Stimulated activated CD4-positive, alpha-beta T cell treated with anti-CD3 and anti-CD28 coated beads, Interleukin-4, amount 100 ng/mL, for 48 hours (primary cell): Measurements from ENCODE around the gene CTNND1.
"Not testable (repeated sequence)": the region's sequence is repeated elsewhere in the genome, so short reads cannot be mapped to it uniquely, and the experiment has no call there.

ENCODE experiments used
- DNase-seq, 2 donors: peaks; one replicate each; pipeline ENCODE4 v3.0.0-alpha.2; 2020; ENCODE audit warnings: low read depth in 2 of 2

Gene CTNND1

DNA sequence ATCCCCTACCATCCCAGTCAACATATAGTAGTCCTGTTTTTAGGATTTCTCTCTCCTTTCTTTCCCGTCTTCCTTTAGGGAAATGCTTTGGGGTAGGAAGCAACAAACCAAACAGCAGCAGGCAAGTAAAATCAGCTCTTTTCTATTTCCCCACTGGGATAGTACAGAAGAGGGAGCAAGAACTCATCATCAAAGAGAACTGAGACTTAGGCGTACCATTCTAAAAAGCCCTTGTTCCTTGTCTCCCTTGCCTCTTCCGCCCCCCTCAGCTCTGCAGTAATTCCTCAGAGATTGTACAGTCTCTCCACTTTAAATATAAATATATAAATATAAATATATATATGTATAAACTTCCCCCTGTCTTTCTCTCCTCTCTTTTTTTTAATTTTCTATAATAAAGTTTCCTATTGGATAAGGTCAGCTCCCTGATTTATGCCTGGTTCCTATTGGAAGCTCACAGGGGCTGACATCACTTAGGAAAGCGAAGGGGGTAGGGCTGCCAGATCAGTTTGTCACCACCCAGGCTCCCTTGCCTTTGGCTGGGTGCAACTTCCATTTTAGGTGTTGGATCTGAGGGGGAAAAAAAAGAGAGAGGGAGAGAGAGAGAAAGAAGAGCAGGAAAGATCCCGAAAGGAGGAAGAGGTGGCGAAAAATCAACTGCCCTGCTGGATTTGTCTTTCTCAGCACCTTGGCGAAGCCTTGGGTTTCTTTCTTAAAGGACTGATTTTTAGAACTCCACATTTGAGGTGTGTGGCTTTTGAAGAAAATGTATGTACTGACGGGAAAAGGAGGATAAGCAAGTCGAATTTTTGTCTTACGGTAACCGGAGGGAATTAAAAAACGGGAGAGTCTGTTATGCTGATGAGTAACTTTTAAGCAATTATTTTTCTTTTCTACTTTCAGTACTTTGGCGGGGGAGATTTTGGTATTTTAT is at the start of gene CTNND1:
Gene CTNND1 (plus strand): TSS at position 502 of the 934 bp plus-strand sequence. CDS start 29,677 bp downstream, outside the sequence.
- no peak for DNase-seq

DNA sequence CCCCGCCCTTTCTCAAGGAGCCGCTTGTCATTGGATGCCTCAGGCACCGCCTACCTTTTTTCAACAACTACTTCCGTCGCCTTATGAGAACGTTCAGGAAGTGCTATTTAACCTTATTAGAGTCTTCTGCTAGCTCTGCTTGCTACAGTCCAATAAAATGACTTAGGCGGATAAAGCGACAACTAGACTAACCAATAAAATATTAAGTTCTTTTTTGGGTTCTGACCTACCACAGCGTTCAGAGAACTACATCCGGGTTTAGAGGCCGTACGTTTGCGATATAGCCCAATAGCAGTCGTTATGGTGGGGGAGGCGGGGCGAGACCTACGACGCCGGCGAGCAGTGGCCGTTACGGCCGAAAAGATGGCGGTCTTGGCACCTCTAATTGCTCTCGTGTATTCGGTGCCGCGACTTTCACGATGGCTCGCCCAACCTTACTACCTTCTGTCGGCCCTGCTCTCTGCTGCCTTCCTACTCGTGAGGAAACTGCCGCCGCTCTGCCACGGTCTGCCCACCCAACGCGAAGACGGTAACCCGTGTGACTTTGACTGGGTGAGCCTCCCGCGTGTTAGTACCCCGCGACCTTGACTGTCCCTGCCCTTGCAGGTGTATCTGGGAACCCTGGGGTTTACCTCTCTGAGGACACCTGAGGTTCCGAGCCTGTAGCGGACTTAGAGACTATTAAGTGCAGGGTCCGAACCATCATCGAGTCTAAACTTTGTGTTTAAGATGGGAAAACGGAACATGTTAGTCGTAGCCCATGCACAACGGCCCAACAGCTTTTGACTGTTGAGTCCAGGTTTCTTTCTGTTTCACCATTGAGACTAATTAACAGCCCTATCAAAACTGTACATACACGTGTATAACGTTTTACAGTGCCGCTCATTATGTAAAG is 49.1 kb upstream of the CTNND1 start, which contains the start of gene TMX2:
Gene TMX2 (plus strand): TSS at position 338 of the 895 bp plus-strand sequence. CDS start 26 bp downstream, at position 364.
- peak; percentile 78 to 86 for DNase-seq

DNA sequence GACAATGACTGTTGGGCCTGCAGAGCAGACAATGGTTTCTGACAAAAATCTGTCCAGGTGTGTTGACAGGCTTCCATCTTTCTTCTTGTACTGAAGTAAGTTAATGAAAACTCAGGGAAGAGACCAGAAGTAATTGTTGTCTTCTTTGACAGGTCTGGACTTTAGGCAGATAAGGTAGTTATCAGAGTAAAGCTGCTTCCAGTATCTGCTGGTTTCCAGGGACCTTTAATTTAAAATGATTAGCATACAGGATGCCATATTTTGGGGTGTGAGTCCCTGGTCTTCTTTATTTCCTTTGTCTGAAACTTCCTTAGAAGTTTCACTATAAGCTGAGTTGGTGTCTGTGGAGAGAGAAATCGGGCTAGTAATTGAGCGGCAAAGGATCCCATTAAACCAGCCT is 47.8 kb upstream of the CTNND1 start:
- DNase-seq, result no peak

- not testable (repeated sequence) for DNase-seq
Measured at GRCh38 chr11:57716726-57717125, 44.9 kb upstream of the CTNND1 start.

DNA sequence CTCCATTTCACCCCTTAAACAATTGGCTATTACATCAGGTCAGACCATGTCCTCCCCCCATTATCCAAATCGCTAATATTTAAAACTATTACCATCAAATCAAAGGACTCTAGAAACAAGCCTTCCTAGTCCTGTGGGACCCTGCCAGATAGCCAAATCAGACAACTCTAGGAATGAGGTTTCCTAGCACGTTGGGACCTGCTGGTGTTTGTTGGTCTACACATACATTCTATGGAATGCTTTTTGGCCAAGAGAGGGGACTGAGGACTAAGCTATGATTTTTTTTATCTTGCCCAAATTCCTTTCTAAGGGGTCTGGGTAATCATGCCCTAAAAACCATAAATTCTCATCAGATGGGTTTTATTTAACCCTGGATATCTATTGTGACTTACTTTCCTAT is 34.4 kb upstream of the CTNND1 start:
- DNase-seq, result no peak

DNA sequence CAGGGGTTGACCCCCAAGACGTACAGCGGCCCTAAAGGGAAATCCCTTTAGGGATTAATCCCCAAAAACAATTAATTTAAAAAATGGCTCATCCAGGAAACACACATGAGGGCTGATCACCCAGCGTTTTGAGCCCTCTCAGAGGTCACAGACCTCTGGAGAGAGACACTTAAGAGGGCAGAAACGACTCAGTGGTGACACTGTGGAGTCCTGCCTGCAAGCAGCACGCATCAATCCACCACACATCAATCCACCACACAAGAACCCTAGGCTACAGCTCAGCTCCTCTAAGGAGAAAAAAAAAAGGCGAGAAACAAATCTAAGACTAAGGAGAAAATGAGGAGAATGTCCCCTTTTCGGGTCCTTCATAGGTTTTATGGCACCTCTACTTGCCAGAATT is 32.8 kb upstream of the CTNND1 start:
- no peak for DNase-seq

DNA sequence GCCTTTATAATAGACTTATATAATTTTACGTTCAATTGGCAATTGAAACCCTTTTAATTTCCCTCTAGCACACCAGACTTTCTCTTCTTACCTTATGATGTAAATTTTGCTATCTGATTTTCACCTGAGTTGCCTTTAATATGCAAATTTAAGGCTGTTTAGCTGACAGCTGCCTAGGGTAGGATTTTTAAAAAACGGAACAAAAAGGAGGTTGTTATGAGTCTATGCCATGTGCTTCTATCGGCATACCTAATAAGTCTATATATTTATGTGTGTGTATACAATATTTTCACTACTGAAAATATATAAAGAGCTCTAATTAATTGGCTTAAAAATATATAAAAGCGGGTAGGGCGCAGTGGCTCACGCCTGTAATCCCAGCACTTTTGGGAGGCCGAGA is 32.1 kb upstream of the CTNND1 start:
- DNase-seq, result no peak

- DNase-seq, result no peak
Measured at GRCh38 chr11:57732661-57733060, 28.9 kb upstream of the CTNND1 start.

DNA sequence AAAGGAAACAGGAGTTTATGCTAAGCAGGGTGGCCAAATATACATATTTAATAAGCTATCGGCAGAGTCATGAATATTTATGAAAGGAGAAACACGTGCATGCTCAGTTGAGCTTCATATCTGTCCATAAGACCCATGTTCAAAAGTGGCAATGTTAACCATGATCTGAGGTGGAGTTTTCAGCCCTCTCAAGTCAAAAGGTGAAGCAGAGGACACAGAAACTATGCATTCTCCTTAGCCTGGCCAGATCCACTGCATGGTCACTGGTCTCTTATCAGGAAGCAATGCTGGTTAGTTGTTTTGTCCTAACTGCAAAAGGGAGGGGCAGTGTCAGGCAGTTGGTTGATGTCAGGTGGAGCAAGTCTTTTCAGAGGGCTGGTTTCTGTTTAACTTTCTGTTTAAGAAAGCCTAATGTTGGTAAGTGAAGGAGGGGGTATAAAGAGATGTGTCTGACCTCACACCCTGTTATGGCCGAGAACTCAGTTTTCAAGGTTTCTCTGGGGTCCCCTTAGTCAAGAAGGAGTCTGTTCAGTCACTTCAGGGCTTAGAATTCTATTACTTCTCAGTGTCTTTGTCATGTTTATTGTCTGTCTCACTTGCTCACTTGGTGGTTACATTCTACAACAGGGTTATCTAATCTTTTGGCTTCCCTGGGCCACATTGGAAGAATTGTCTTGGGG is 25.8 kb upstream of the CTNND1 start:
- no peak for DNase-seq

DNA sequence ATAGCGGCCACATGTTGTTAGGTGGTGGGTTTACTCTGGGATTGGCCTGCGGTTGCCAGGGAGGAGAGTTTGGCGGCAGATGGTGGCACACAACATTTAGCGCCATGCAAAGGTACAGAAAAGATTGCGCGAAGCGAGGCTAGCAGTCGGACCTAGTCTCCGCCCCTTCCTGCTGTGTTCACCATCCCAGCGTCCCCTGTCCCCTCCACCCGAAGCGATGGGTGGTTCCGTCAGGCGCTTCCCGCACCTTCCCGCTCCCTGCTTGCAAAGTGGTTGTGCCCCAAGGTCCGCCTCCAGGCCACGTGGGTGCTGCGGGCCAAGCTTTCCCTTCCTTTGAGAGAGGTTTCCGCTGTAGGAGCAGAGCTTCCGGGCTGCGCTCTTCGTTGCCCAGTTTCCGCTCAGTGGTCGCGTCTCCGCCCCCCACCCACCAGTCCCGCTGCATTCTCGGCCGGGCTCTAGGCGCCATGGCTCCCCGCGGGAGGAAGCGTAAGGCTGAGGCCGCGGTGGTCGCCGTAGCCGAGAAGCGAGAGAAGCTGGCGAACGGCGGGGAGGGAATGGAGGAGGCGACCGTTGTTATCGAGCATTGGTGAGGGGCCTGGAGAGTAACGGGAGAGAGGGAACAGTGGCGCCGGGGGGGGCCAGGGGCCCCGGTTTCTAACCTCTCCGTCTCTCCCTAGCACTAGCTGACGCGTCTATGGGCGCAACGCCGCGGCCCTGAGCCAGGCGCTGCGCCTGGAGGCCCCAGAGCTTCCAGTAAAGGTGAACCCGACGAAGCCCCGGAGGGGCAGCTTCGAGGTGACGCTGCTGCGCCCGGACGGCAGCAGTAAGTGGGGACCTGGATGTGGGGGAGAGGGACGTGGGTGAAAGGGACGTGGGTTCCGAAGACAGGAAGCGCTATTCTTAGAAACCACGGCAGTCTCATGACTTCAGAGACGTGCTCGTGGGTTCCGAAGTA is 20.2 kb upstream of the CTNND1 start, which contains the start of gene SELENOH:
Gene SELENOH (plus strand): TSS at position 360 of the 955 bp plus-strand sequence. CDS start 105 bp downstream, at position 465.
- peak; percentile 90 to 95 for DNase-seq

- no peak for DNase-seq
Measured at GRCh38 chr11:57742087-57742452, 19.5 kb upstream of the CTNND1 start.

GRCh38 chr11:57744357-57744756 is 17.2 kb upstream of the CTNND1 start:
- no peak for DNase-seq

DNA sequence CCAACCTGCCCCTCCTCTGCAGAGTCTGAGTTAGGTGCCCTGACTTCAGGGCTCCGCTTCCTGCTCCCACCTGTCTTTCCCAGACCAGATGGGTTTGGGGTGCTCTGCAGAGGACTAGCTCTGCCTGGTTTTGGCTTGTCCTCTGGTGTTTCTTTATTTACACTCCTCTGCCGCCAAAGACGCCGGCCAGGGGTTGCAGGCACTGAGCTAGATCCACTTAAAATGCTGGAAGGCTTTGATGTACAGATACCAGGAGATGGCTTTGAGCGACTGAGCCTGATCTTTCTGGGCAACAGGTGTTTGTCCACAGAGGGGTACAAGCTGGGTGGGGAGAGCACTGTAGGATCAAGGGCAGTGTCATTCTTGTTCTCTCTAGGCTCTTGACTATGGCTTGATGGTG is 16.4 kb upstream of the CTNND1 start:
- DNase-seq, result no peak

- no peak for DNase-seq
Measured at GRCh38 chr11:57746920-57747319, 14.7 kb upstream of the CTNND1 start.

- no peak for DNase-seq
Measured at GRCh38 chr11:57751176-57751575, 10.4 kb upstream of the CTNND1 start.

DNA sequence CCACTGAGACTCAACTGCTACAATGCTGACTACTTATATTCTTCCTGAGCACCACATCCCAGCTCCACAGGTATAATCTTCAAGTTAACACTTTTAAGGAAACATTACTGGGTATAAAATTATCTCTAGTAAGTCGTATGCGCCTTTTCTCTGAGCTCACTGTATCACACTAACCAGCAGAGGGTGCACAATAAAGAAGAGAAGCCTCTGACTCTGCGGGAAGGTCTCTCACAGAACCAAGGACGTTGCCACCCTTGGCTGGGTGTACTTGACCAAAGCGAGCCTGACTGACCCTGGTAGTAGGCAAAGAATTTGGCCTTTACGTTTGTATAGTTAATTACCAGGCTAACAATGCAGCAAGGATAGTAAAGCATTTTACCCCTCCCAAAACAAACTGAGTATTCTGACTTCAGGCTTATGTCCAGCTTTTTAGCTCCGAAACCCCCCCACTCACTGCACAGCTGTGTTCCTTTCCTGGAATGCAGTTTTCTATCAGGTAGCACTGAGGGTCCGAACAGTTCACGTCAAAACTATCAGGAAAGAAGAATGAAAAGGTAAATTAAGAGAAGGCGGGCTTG is 9.8 kb upstream of the CTNND1 start, which contains the start of gene BTBD18:
Gene BTBD18 (minus strand): TSS at position 144 of the 578 bp plus-strand sequence. CDS start 631 bp downstream, outside the sequence.
- no peak for DNase-seq

DNA sequence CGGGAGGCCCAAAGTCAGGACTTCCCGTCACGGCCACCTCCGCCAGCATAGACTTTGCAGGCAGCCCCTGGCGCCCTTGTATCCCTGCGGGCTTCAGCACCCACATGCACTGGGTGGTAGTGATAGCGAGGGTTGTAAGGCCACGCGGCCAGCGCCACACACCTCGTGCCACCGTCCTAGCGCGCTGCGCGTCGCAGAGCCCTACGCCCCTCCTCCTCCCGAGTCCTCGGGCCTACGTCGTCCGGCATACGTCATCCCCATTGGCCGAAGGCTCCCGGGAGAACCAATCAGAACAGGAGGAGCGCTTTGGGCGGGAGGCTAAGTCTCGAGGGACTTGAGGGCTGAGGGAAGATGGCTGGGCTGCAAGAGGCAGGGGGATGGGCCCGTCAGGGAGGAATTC is 8.6 kb upstream of the CTNND1 start:
- DNase-seq, result no peak

DNA sequence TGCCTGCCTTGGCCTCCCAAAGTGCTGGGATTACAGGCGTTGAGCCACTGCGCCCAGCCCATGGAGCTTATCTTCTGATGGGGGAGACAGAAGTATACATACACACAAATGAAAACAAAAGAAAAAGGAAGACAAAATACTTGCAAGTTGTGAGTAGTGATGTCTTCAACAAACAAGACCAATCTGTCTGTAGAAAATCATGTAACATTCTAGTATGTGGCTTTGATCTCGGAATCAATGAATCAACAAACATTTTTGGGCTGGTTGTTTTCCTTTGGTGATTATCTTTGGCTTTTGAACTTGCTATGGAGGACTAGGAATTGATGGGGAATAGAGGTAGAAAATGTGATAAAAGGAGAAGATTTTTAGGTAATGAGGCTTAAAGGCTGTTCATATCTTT is 3.4 kb upstream of the CTNND1 start:
- DNase-seq, result no peak

DNA sequence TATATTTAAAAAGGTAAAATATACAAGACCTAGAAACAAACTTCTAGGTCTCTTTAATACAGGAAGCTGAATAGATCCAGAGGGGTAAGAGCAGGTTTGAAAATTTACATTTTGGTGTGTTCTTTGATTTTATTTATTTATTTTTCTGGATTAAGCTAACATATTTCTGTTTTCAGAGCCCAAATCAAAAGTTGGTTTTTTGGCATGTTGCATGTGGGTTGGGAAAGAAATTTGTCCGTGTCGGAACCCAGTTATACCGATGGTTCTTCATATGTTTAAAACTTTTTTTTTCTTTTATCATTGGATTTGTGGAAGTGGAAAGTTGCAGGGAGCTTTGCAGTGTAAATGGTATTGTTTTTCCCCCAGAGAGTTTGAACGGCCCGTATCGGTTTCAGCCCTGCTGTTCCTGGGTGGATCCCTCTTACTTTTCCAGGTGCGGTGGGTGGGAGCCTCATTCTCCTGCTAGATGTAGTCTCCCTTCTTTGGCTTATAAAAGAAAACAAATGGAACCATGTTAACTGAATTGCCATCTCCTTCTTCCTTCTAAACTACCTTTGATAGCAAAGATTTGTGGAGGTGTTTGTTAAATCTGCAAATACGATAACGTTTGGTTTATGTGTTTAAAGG is 746 bp downstream of the CTNND1 start:
- no peak for DNase-seq

DNA sequence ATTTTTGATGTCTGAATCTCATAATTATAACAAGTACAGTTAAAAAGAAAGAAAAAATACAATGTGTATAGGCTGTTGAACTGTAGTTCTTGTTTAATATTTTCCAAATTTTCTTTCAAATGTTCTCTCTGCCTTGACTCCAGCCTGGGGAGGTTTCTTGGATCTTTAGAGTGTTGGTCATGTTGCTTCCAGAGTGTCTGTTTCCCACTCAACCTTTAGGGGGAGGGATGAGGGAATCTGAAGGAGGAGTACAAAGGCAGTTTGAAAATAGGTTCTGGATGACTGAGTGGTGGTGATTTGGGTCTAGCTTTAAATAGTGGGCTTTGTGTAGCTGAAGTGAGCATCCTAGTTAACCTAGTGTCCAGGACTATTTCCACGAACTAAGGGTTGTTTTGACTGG is 2.0 kb downstream of the CTNND1 start:
- no peak for DNase-seq
